ENCODE data around the gene NELL2.

The NELL2 gene

GRCh38 chr12:44716711-44717110 lies 159.4 kb downstream of the NELL2 start:
- TF ChIP-seq, protein P1, sequence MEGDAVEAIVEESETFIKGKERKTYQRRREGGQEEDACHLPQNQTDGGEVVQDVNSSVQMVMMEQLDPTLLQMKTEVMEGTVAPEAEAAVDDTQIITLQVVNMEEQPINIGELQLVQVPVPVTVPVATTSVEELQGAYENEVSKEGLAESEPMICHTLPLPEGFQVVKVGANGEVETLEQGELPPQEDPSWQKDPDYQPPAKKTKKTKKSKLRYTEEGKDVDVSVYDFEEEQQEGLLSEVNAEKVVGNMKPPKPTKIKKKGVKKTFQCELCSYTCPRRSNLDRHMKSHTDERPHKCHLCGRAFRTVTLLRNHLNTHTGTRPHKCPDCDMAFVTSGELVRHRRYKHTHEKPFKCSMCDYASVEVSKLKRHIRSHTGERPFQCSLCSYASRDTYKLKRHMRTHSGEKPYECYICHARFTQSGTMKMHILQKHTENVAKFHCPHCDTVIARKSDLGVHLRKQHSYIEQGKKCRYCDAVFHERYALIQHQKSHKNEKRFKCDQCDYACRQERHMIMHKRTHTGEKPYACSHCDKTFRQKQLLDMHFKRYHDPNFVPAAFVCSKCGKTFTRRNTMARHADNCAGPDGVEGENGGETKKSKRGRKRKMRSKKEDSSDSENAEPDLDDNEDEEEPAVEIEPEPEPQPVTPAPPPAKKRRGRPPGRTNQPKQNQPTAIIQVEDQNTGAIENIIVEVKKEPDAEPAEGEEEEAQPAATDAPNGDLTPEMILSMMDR (conservative IDR thresholded peaks at IDR 0.05; ENCODE audit: low read depth): no peak
- CTCF ChIA-PET: no interaction called here
- no peak for DNase-seq (ENCODE audit: low spot score)
- H3K27ac ChIP-seq: no peak overlapping the region
- POLR2A ChIA-PET (ENCODE audit: low non-redundant PET): no interaction called here

DNA sequence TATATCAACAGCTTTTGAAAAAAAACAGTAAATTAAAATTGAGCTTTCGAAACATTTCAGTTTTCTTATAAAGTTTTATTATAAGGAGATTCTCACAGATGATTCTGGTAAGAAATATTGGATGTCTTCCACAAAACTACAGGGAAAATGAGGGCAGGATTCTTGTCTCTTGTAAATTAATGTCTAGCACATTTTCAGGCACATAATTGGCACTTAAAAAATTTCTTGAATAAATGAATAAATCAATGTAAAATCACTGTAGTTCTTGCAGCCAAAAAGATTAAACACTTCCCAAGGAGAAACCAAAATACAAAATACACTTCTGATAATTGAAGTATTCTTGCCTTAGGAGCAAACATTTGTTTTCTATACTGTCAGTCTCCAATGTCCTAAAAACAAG lies 164.4 kb downstream of the NELL2 start:
- DNase-seq (ENCODE audit: low spot score): no peak
- ChIA-PET POLR2A (ENCODE audit: low non-redundant PET) (no interaction called here), CTCF (no interaction called here)
- no peak overlapping the region for H3K27ac ChIP-seq
- TF ChIP-seq, protein P1 (conservative IDR thresholded peaks at IDR 0.05; ENCODE audit: low read depth): no peak

GRCh38 chr12:44709166-44709565 lies 166.9 kb downstream of the NELL2 start:
- H3K27ac ChIP-seq: no peak overlapping the region
- ChIA-PET POLR2A (ENCODE audit: low non-redundant PET) (no interaction called here), CTCF (interaction anchor here (0.7 kb wide), 1 partner anchor 240 kb away, joined by 3 read pairs; no protein-coding TSS in a partner anchor)
- TF ChIP-seq, protein P1 (conservative IDR thresholded peaks at IDR 0.05; ENCODE audit: low read depth): no peak
- DNase-seq (ENCODE audit: low spot score): no peak

- ChIA-PET CTCF (no interaction called here), POLR2A (ENCODE audit: low non-redundant PET) (no interaction called here)
- no peak for DNase-seq (ENCODE audit: low spot score)
- TF ChIP-seq, protein P1 (conservative IDR thresholded peaks at IDR 0.05; ENCODE audit: low read depth): no peak
- H3K27ac ChIP-seq: no peak overlapping the region
These were observed 167.9 kb downstream of the NELL2 start for GRCh38 chr12:44708218-44708617.

DNA sequence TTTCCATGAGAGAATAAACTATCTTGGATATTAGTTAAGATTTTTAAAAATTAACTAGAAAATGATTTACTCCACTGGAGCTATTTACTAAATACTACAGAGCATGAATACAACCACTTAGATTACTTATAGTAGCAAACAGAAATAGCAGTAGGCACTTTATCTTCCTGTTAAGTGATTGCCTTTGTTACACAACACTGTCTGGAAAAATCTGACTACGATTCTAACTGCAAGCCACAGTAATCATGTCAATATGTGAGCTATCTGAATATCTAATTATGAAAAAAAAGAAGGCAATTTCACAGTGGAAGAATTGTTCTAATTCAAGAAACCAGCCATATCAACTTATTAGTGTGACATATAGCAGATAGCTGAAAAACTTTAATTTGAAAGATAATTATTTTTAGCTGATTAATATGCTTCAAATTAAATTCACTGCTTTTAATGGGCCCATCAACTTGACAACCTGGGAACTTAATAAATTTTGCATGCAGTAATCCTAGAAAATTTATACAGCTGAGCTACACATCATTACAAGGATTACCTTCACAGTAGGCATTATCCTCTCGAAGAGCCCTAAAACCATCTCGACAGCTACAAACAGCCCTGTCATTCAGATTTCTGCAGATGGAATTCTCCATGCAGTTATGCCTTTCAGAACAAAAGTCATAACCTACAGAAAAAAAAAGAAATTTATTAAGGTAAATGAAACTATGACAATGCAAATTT lies 172.8 kb downstream of the NELL2 start:
- TF ChIP-seq, protein P1 (conservative IDR thresholded peaks at IDR 0.05; ENCODE audit: low read depth): no peak
- CTCF ChIA-PET: no interaction called here
- POLR2A ChIA-PET (ENCODE audit: low non-redundant PET): no interaction called here
- H3K27ac ChIP-seq: no peak overlapping the region
- DNase-seq (ENCODE audit: low spot score): no peak

DNA sequence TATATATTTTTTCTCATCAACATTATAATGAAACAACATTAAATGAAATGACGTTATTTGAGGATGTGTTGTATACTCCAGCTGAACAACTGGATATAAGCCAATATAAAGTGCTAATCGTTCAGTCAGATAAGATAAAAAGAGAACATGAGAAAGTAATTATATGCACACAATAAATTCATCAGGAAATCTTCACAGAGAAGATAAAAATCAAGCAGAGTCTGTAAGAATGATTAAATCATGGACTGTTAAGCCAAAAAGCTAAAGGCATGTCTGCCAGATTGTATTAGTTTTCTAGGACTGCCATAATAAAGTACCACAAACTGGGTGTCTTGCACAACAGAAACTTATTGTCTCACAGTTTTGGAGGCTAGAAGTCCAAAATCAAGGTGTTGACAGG lies 178.6 kb downstream of the NELL2 start:
- POLR2A ChIA-PET (ENCODE audit: low non-redundant PET): no interaction called here
- CTCF ChIA-PET: no interaction called here
- no peak overlapping the region for H3K27ac ChIP-seq
- no peak for DNase-seq (ENCODE audit: low spot score)
- TF ChIP-seq, protein P1 (conservative IDR thresholded peaks at IDR 0.05; ENCODE audit: low read depth): no peak
